Mesodermal cell (in vitro differentiated cells): Measurements from ENCODE around the gene ZNF385C.

Experiments used
- H3K27ac ChIP-seq: 2 replicates; pipeline ENCODE4 v1.7.0; 2013; ENCODE audit warnings: mild to moderate bottlenecking, low read depth, low read length, moderate library complexity; ENCODE audit not compliant: severe bottlenecking
- H3K36me3 ChIP-seq: 2 replicates; pipeline ENCODE4 v1.7.1; 2013; ENCODE audit warnings: mild to moderate bottlenecking, low read length, moderate library complexity; ENCODE audit not compliant: control insufficient read depth, insufficient read depth
- H3K4me1 ChIP-seq: one replicate; pipeline ENCODE4 v1.7.1; 2013; ENCODE audit warnings: mild to moderate bottlenecking, low read length; ENCODE audit not compliant: insufficient read depth, control insufficient read depth, poor library complexity, severe bottlenecking
- H3K4me3 ChIP-seq: 2 replicates; pipeline ENCODE4 v1.7.0; 2013; ENCODE audit warnings: low read length, control low read depth, mild to moderate bottlenecking; ENCODE audit not compliant: insufficient read depth, poor library complexity, severe bottlenecking; ENCODE audit errors: extremely low read depth
- H3K9me3 ChIP-seq: 2 replicates; pipeline ENCODE4 v1.7.1; 2013; ENCODE audit warnings: mild to moderate bottlenecking, low read length, moderate library complexity; ENCODE audit not compliant: control insufficient read depth
- WGBS, 2 experiments: methylation state at CpG; one replicate each; pipeline ENCODE4 v1.1.5; 2013; ENCODE audit warnings: missing lambda C conversion rate in 2 of 2; ENCODE audit not compliant: insufficient coverage in 2 of 2; 5-methylcytosine and 5-hydroxymethylcytosine counted together

ZNF385C gene

DNA sequence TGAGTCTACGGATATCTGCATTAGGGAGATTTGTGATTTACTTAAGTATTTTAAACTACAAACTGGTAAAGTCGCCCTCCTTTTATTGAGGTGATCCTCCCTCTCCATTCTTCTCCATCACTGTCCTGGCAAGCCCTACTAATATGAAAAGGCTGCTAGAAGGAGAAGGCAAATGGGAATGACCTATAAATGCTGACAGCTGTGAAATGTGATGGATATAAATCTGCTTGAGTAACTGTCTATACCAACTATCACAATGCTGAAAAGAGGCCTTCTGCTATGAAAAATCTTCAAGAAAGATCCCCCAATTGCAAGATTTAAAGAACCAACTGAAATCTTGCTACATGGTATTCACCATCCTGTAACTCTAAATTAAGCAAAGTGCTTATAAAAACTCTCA, 96.5 kb downstream of the ZNF385C start:
- H3K9me3 ChIP-seq, result no peaks in the 10 kb centered on the region
- no peak overlapping the region for H3K4me3 ChIP-seq
- WGBS, 2 experiments, result no CpG with 5 or more reads among the region's 2 CpGs
- H3K27ac ChIP-seq, result no peak overlapping the region
- H3K4me1 ChIP-seq, result peaks cover 11% of the 10 kb centered on the region
- H3K36me3 ChIP-seq, result peaks cover 70% of the 10 kb centered on the region

DNA sequence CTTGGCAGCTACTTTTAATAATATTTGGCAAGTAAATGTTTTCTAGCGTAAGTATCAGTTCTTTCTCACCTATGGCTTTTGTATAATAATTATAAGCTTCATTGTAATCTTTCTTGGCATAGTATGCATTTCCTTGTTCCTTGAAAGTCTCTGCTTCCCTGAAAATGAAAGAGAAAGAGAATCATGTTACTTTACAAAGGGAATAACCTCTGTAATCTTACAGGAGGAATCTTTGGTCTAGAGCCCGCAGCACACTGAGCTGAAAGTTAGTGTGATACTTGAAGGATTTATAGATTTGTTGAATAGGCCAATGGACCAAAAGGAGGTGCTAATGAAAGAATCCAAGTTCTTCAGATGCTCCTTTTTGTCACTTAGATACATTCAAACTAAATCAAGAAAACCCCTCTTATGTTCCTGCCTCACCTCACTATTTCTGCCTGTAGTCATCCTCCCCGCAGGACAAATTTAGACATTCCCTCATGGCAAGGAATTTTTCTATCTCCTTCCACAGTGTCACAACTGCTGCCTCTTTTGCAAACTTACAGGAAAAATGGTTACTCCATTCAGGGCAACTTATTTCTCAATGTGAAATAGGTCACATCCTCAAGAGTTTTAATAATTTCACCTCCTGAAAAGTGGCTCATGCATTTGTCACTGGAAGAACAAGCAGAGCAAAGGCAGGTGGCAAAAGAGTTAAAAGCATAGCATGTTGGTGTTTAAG, 97.7 kb downstream of the ZNF385C start:
- H3K4me1 ChIP-seq, result peaks cover 12% of the 10 kb centered on the region

DNA sequence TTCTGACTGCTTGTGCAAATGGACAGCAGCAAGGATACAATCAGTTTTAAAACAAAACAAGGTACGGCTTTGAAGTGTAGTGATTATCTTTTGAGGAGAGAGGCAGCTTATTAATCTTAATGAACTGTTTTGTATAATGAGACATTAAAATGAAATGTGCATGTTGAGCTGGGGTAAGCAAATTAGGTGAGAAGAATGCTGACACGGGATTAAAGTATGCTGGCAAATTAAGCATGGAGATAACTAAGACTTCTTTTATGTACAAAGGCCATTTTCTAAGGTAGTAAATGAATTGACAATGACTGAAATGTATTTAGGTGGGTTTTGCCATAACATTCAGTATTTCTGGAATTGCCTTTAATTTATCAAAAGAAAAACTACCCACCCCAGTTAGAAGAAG, 99.8 kb downstream of the ZNF385C start:
- peaks cover 97% of the 10 kb centered on the region for H3K36me3 ChIP-seq
- peaks cover 11% of the 10 kb centered on the region for H3K4me1 ChIP-seq
- H3K27ac ChIP-seq, result no peak overlapping the region
- no peaks in the 10 kb centered on the region for H3K9me3 ChIP-seq
- H3K4me3 ChIP-seq, result no peak overlapping the region
- 50% methylated on average over 2 of the region's 2 CpGs for WGBS, 2 experiments

More for the DNA sequence above, 97.7 kb downstream of the ZNF385C start:
- H3K36me3 ChIP-seq, result peaks cover 82% of the 10 kb centered on the region
- 100% methylated on average over 1 of the region's 3 CpGs for WGBS, 2 experiments
- H3K27ac ChIP-seq, result no peak overlapping the region
- no peak overlapping the region for H3K4me3 ChIP-seq
- H3K9me3 ChIP-seq, result no peaks in the 10 kb centered on the region

DNA sequence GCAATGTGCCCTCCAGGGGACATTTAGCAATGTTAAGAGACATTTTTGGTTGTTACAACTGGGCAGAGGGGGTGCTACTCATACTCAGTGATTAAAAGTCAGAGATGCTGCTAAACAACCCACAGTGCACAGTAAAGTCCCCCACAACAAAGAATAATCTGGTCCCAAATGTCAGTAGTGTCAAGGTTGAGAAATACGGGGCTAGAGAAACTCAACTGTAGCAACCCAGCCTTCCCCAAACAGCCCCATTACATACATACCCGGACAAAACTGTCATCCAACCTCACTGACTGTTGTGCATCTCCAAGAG, 101.5 kb downstream of the ZNF385C start:
- no peak overlapping the region for H3K4me3 ChIP-seq
- 92 to 100% methylated on average over 1 to 2 of the region's 2 CpGs for WGBS, 2 experiments
- H3K9me3 ChIP-seq, result no peaks in the 10 kb centered on the region
- H3K27ac ChIP-seq, result no peak overlapping the region
- peaks cover 2% of the 10 kb centered on the region for H3K4me1 ChIP-seq
- peaks cover 98% of the 10 kb centered on the region for H3K36me3 ChIP-seq

DNA sequence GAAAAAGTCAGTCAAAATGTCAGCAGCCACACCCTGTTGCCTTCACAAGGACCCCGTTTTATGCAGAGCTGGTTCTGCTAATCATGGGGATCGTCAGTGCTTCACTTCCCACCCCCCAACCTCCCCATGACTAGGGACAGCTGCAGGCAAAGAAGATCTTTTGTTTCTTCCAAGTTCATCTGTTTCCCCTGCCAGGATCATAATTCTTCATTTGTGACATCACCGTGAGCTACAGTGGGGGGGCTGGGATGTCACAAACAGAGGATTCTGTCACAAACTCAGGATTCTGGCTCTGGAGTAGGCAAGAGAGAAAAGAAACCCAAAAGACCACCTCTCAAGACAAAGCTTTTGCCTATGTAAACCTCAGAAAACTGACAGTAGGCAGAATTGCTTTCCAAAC, 105.7 kb downstream of the ZNF385C start:
- Histone ChIP-seq H3K9me3 (no peaks in the 10 kb centered on the region), H3K4me3 (no peak overlapping the region), H3K4me1 (peaks cover 2% of the 10 kb centered on the region), H3K27ac (no peak overlapping the region), H3K36me3 (peaks cover 97% of the 10 kb centered on the region)
- WGBS, 2 experiments, result 100% methylated on average over 2 of the region's 3 CpGs

DNA sequence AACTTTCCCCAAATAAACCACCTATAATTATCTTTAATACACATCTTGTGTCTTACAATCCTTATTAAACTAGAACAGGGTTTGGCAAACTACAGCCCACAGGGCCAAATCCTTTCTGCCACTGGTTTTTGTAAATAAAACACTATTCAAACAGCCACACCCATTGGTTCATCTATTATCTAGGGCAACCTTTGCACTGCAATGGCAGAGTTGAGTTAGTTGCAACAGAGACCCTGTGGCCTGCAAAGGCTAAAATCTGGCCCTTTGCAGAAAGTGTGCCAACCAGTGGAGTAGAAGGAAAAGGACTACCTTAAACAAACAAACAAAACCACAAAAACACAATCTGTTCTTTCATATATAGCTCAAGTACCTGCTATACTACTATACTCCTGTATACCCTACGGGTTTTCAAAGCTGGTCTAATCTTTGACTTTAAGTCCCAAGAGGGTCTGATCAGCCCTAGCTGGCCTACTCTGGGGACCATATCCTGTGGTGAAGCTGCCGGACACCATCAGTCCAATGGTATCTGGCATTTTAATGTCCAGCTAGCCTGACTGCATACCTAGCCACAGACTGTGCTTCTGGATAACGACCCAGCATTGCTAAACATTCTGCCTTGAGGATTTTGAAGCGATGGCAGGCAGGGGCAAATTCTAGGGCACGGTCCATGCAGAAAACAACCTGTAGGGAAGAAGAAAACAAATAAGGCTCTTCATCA, 108.4 kb downstream of the ZNF385C start:
- Histone ChIP-seq H3K4me1 (no peaks in the 10 kb centered on the region), H3K4me3 (no peak overlapping the region), H3K36me3 (peaks cover 97% of the 10 kb centered on the region), H3K9me3 (no peaks in the 10 kb centered on the region), H3K27ac (no peak overlapping the region)
- 83 to 86% methylated on average over 3 to 5 of the region's 5 CpGs for WGBS, 2 experiments

DNA sequence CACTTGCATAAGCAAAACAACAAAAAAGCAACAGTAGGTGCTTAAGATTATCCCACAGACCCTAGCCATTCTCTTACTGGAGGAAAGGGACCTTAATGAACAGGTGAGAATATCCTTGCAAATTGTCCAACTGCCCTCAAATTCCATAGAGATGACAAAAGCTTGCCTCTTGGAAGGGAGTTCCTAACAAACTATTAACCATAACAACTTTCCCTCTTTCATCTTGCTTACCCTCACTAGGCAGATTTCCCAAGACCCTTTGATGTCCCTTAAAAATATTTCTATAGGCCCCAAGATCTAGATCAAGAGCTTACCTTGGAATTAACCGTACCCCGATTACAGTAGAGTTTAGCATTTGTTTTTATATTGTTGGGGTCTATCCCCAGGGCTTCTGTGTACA, 109.9 kb downstream of the ZNF385C start:
- H3K27ac ChIP-seq, result no peak overlapping the region
- H3K36me3 ChIP-seq, result peaks cover 96% of the 10 kb centered on the region
- no peaks in the 10 kb centered on the region for H3K9me3 ChIP-seq
- no peak overlapping the region for H3K4me3 ChIP-seq
- no peaks in the 10 kb centered on the region for H3K4me1 ChIP-seq
- no CpG with 5 or more reads among the region's 2 CpGs for WGBS, 2 experiments

DNA sequence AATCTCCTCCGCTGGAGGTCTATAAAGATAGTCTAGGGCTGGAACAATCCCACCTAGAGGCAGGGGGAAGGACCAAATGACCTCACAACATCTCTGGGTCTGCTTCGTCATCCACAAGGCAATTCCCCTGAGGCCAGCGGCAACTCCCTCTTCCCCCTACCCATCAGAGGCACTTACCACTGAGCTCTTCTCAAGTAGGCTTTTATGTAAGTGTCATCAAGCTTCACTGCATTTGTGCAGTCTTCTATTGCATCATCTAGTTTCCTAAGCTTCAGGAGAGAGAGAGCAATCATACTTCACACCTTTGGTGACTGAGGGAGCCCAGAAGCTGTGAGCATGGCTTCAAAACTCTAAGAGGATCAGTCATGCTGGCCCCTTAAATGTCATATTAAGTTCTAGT, 110.6 kb downstream of the ZNF385C start:
- peaks cover 96% of the 10 kb centered on the region for H3K36me3 ChIP-seq
- no peaks in the 10 kb centered on the region for H3K9me3 ChIP-seq
- no peak overlapping the region for H3K27ac ChIP-seq
- H3K4me1 ChIP-seq, result no peaks in the 10 kb centered on the region
- no peak overlapping the region for H3K4me3 ChIP-seq
- WGBS, 2 experiments, result 88 to 100% methylated on average over 1 to 2 of the region's 3 CpGs

DNA sequence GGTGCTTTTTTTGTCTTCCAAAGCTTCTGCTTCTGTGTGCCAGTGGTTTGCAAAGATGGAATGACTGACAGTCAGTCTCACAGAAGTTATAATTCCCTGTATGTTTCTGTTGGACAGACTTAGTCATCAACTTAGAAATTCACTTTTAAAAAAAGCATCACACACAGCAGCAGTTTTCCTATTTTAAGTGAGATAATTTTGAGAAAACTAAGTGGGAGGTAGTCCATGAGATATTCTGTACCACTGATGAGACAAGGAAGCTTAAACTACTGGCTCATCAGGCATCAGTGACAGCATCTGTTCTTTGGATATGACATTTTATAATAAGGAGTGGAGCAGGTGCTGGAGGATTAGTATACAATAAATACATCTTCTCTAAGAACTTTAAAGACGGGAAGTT, 111.6 kb downstream of the ZNF385C start:
- Histone ChIP-seq H3K4me1 (no peaks in the 10 kb centered on the region), H3K4me3 (no peak overlapping the region), H3K27ac (no peak overlapping the region), H3K9me3 (no peaks in the 10 kb centered on the region), H3K36me3 (peaks cover 96% of the 10 kb centered on the region)
- no CpG with 5 or more reads among the region's 1 CpG for WGBS, 2 experiments

DNA sequence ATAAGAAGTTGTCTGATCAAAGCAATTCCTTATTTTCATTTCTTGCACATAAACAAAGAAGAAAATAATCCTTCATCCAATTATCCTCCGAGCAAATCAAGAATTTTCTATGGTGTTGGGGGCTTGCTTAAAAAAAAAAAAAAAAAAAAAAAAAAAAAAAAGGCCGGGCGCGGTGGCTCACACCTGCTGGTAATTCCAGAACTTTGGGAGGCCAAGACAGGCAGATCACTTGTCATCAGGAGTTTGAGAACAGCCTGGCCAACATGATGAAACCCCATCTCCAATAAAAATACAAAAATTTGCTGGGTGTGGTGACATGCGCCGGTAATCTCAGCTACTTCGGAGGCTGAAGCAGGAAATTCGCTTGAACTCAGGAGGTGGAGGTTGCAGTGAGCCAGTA, 112.4 kb downstream of the ZNF385C start:
- H3K4me1 ChIP-seq, result no peaks in the 10 kb centered on the region
- H3K4me3 ChIP-seq, result no peak overlapping the region
- H3K36me3 ChIP-seq, result peaks cover 97% of the 10 kb centered on the region
- no peaks in the 10 kb centered on the region for H3K9me3 ChIP-seq
- no peak overlapping the region for H3K27ac ChIP-seq
- WGBS, 2 experiments, result 98 to 100% methylated on average over 4 of the region's 8 CpGs

DNA sequence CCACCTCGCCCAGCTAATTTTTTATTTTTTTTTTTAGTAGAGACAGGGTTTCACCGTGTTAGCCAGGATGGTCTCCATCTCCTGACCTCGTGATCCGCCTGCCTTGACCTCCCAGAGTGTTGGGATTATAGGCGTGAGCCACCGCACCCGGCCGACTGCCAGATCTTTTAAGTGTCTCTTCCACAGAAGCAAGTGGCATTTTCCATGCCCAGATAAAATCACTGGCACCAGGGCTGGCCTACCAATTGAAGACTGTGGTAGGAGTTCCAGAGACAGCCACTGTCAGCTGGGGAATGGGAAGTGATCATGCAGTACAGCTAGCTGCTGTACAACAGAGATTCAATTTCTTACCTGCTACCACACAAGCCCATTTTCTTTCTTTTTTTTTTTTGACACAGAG, 113.8 kb downstream of the ZNF385C start:
- H3K4me3 ChIP-seq, result no peak overlapping the region
- H3K36me3 ChIP-seq, result peaks cover 95% of the 10 kb centered on the region

More for the DNA sequence above, 113.8 kb downstream of the ZNF385C start:
- H3K4me1 ChIP-seq, result no peaks in the 10 kb centered on the region
- 87 to 97% methylated on average over 8 of the region's 8 CpGs for whole genome bisulfite sequencing, 2 experiments
- no peaks in the 10 kb centered on the region for H3K9me3 ChIP-seq
- no peak overlapping the region for H3K27ac ChIP-seq
